Gastroesophageal sphincter (tissue), 4 donors: ENCODE results near the gene CFAP99. TPM values are rescaled to one million over a fixed set of nuclear protein-coding genes. Genes with fewer than 3 reads are reported as not detected.

Source experiments
- ATAC-seq: fragments of 150-250 bp; one replicate; pipeline ENCODE4 v1.9.1; 2016; ENCODE audit warnings: mild to moderate bottlenecking, moderate library complexity
- H3K27ac ChIP-seq, 4 donors: fragments of 200-600 bp; sonication (generic) in 3 of 4; 1 replicate in 3 of 4; 2 replicates in 1 of 4; pipeline ENCODE4 v1.5.1; 2016 to 2019
- H3K27me3 ChIP-seq: fragments of 200-600 bp; sonication (generic); one replicate; pipeline ENCODE4 v1.5.1; 2019
- H3K36me3 ChIP-seq, 2 donors: fragments of 200-600 bp; sonication (generic); one replicate each; pipeline ENCODE4 v1.5.1; 2019; ENCODE audit warnings: control low read depth in 1 of 2
- H3K4me1 ChIP-seq, 3 donors: fragments of 200-600 bp; sonication (generic); 1 replicate in 2 of 3; 2 replicates in 1 of 3; pipeline ENCODE4 v1.5.1; 2016 to 2019; ENCODE audit warnings: control low read depth in 2 of 3
- H3K4me3 ChIP-seq, 2 donors: fragments of 200-600 bp; sonication (generic); one replicate each; pipeline ENCODE4 v1.5.1; 2019; ENCODE audit warnings: mild to moderate bottlenecking in 1 of 2, moderate library complexity in 1 of 2
- H3K9me3 ChIP-seq, 3 donors: fragments of 200-600 bp; sonication (generic); one replicate each; pipeline ENCODE4 v1.5.1; 2017 to 2019; ENCODE audit warnings: control low read depth in 2 of 3
- EP300 ChIP-seq: sonication (generic); formaldehyde crosslinking; IDR thresholded peaks from one replicate; pipeline ENCODE4 v1.6.1; 2017; ENCODE audit warnings: antibody characterized with exemption, mild to moderate bottlenecking
- POLR2A ChIP-seq, 2 donors: fragments of 450-650 bp; IDR thresholded peaks; one replicate each; pipeline ENCODE4 v1.6.1; 2017; ENCODE audit warnings: antibody characterized with exemption in 2 of 2, mild to moderate bottlenecking in 2 of 2, moderate library complexity in 1 of 2
- POLR2AphosphoS5 ChIP-seq: sonication (generic); formaldehyde crosslinking; IDR thresholded peaks from one replicate; pipeline ENCODE4 v1.6.1; 2017; ENCODE audit warnings: antibody characterized with exemption
- WGBS, 2 donors: methylation state at CpG; one replicate each; pipeline ENCODE4 v1.1.5; 2018; ENCODE audit warnings: low coverage in 1 of 2; 5-methylcytosine and 5-hydroxymethylcytosine counted together
- total RNA-seq, 4 donors: library from RNA; depleted of rRNA; stranded (reverse); fragments of >200 nt; gene quantifications; one replicate each; pipeline ENCODE4 v1.1.0, GENCODE V29; 2016
- TF ChIP-seq, protein P1 (sequence below), 4 experiments: fragments of 200-600 bp in 2 of 4; fragments of 450-650 bp in 2 of 4; sonication (generic) in 1 of 4; IDR thresholded peaks; one replicate each; pipeline ENCODE4 v1.5.1; 2017 to 2019; ENCODE audit warnings: antibody characterized with exemption in 4 of 4, mild to moderate bottlenecking in 2 of 4, moderate library complexity in 2 of 4

The CFAP99 gene
- total RNA-seq, 4 donors from 2014 or later: not detected

- H3K4me3 ChIP-seq: no peak overlapping the region
- no peak overlapping the region for H3K27ac ChIP-seq
- no peaks in the 10 kb centered on the region for H3K9me3 ChIP-seq
- no peak for TF ChIP-seq EP300
- TF ChIP-seq POLR2AphosphoS5: no peak
- TF ChIP-seq, protein P1, sequence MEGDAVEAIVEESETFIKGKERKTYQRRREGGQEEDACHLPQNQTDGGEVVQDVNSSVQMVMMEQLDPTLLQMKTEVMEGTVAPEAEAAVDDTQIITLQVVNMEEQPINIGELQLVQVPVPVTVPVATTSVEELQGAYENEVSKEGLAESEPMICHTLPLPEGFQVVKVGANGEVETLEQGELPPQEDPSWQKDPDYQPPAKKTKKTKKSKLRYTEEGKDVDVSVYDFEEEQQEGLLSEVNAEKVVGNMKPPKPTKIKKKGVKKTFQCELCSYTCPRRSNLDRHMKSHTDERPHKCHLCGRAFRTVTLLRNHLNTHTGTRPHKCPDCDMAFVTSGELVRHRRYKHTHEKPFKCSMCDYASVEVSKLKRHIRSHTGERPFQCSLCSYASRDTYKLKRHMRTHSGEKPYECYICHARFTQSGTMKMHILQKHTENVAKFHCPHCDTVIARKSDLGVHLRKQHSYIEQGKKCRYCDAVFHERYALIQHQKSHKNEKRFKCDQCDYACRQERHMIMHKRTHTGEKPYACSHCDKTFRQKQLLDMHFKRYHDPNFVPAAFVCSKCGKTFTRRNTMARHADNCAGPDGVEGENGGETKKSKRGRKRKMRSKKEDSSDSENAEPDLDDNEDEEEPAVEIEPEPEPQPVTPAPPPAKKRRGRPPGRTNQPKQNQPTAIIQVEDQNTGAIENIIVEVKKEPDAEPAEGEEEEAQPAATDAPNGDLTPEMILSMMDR (IDR thresholded peaks at IDR 0.05): no peak
- TF ChIP-seq POLR2A (IDR thresholded peaks at IDR 0.05): no peak
- ATAC-seq: no peak
- WGBS, 2 donors: no CpG with 5 or more reads among the region's 7 CpGs
- peaks cover 3 to 19% (median 14%) of the 10 kb centered on the region in 3 donors for H3K4me1 ChIP-seq
- no peaks in the 10 kb centered on the region for H3K27me3 ChIP-seq
- no peaks in the 10 kb centered on the region for H3K36me3 ChIP-seq
These were observed 15.8 kb upstream of the CFAP99 start for GRCh38 chr4:2402941-2403340.

- Histone ChIP-seq H3K36me3 (no peaks in the 10 kb centered on the region), H3K27me3 (peaks cover 4% of the 10 kb centered on the region), H3K27ac (no peak overlapping the region), H3K9me3 (no peaks in the 10 kb centered on the region), H3K4me3 (no peak overlapping the region), H3K4me1 (peaks cover 3 to 18% (median 14%) of the 10 kb centered on the region in 3 donors)
- no peak for ATAC-seq
- WGBS, 2 donors: 71% methylated on average over 6 to 10 of the region's 10 CpGs
- no peak for TF ChIP-seq POLR2AphosphoS5
- no peak for TF ChIP-seq POLR2A (IDR thresholded peaks at IDR 0.05)
- TF ChIP-seq, protein P1 (IDR thresholded peaks at IDR 0.05): no peak
- TF ChIP-seq EP300: no peak
These were observed 12.3 kb upstream of the CFAP99 start for GRCh38 chr4:2406406-2406805.

GRCh38 chr4:2406920-2407319, 11.8 kb upstream of the CFAP99 start:
- no peak for ATAC-seq
- no peak overlapping the region for H3K4me3 ChIP-seq
- TF ChIP-seq POLR2A (IDR thresholded peaks at IDR 0.05) (no peak), EP300 (no peak), POLR2AphosphoS5 (no peak)
- TF ChIP-seq, protein P1 (IDR thresholded peaks at IDR 0.05): no peak
- no peaks in the 10 kb centered on the region for H3K9me3 ChIP-seq
- no peak overlapping the region for H3K27ac ChIP-seq
- H3K27me3 ChIP-seq: peaks cover 4% of the 10 kb centered on the region
- no peaks in the 10 kb centered on the region for H3K36me3 ChIP-seq
- 61 to 68% methylated on average over 6 to 7 of the region's 7 CpGs for WGBS, 2 donors
- H3K4me1 ChIP-seq: peaks cover under 1 to 14% (median 10%) of the 10 kb centered on the region in 3 donors

GRCh38 chr4:2407991-2408342, 10.8 kb upstream of the CFAP99 start:
- no peak overlapping the region for H3K4me3 ChIP-seq
- H3K27me3 ChIP-seq: peaks cover 4% of the 10 kb centered on the region
- no peaks in the 10 kb centered on the region for H3K9me3 ChIP-seq
- no peaks in the 10 kb centered on the region for H3K36me3 ChIP-seq
- no peak overlapping the region for H3K27ac ChIP-seq
- no peak for TF ChIP-seq POLR2AphosphoS5
- 100% methylated on average over 1 of the region's 3 CpGs for WGBS, 2 donors
- no peak for ATAC-seq
- peaks cover 0 to 14% (median 9%) of the 10 kb centered on the region in 3 donors for H3K4me1 ChIP-seq

DNA sequence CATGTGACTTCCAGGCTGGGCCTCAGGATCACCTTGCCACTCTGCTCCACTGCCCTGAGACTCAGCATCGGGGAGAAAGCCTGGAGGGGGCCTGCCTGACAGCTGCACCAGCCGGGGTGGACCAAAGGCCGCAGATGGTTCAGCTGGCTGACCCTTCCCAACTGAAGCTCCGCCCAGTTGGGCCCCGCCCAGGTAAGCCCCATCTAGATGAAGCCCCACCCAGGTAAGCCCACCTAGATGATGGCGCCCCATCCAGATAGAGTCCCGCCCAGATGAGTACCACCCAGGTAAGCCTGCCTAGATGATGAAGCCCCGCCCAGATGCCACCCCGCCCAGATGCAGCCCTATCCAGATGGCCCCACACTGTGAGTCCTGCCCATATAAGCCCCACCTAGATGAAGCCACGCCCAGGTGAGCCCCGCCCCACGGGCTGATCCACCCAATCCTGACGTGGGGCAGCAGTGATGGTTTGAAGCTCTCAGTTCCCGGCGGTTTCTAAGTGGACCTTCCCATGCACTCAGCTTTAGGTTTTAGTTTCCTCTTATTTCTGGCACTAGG, 10.3 kb upstream of the CFAP99 start:
- peaks cover 0 to 16% (median 12%) of the 10 kb centered on the region in 3 donors for H3K4me1 ChIP-seq
- ATAC-seq: no peak
- no peak overlapping the region for H3K4me3 ChIP-seq
- TF ChIP-seq POLR2A (IDR thresholded peaks at IDR 0.05) (no peak), EP300 (no peak), POLR2AphosphoS5 (no peak)
- TF ChIP-seq, protein P1 (IDR thresholded peaks at IDR 0.05): no peak
- no peaks in the 10 kb centered on the region for H3K9me3 ChIP-seq
- H3K27ac ChIP-seq: no peak overlapping the region
- 85 to 100% methylated on average over 2 to 6 of the region's 15 CpGs for WGBS, 2 donors
- peaks cover 4% of the 10 kb centered on the region for H3K27me3 ChIP-seq
- H3K36me3 ChIP-seq: no peaks in the 10 kb centered on the region
